ENCODE data around the gene GID8.

The GID8 gene

GRCh38 chr20:62900692-62901584 is 37.0 kb upstream of the GID8 start:
- CTCF ChIA-PET: interaction anchor here (0.6 to 8.9 kb wide), 14 partner anchors 8 to 110 kb away, joined by 3 to 189 read pairs (median 10); partner anchors contain the start of genes DIDO1 and GID8
- no peak overlapping the region for H3K4me3 ChIP-seq (ENCODE audit: low read depth, low read length)
- DNase-seq (ENCODE audit: low read depth, low spot score): no peak
- POLR2A ChIA-PET: interaction anchor here (0.7 kb wide), 1 partner anchor 20 kb away, joined by 4 read pairs; no protein-coding TSS in a partner anchor
- TF ChIP-seq CTCF (IDR thresholded peaks at IDR 0.05; ENCODE audit: insufficient read depth, low read length, missing control alignments): no peak

- POLR2A ChIA-PET: no interaction called here
- no peak for DNase-seq (ENCODE audit: low read depth, low spot score)
- no peak for TF ChIP-seq CTCF (IDR thresholded peaks at IDR 0.05; ENCODE audit: insufficient read depth, low read length, missing control alignments)
- no peak overlapping the region for H3K4me3 ChIP-seq (ENCODE audit: low read depth, low read length)
- CTCF ChIA-PET: interaction anchor here (0.6 to 8.9 kb wide), 12 partner anchors 7 to 109 kb away, joined by 3 to 189 read pairs (median 20); partner anchors contain the start of genes DIDO1 and GID8
Measured at GRCh38 chr20:62901891-62902290, 36.1 kb upstream of the GID8 start.

GRCh38 chr20:62902926-62903615 is 34.9 kb upstream of the GID8 start:
- no peak for TF ChIP-seq CTCF (IDR thresholded peaks at IDR 0.05; ENCODE audit: insufficient read depth, low read length, missing control alignments)
- DNase-seq (ENCODE audit: low read depth, low spot score): no peak
- ChIA-PET POLR2A (interaction anchor here (0.7 to 1.1 kb wide), 3 partner anchors 16 to 35 kb away, joined by 3 to 4 read pairs (median 3); partner anchors contain the start of gene GID8), CTCF (interaction anchor here (0.7 to 8.9 kb wide), 13 partner anchors 14 to 403 kb away, joined by 3 to 189 read pairs (median 7); partner anchors contain the start of genes DIDO1 and GID8)
- H3K4me3 ChIP-seq (ENCODE audit: low read depth, low read length): no peak overlapping the region

GRCh38 chr20:62905536-62906117 is 32.3 kb upstream of the GID8 start:
- H3K4me3 ChIP-seq (ENCODE audit: low read depth, low read length): no peak overlapping the region
- no peak for DNase-seq (ENCODE audit: low read depth, low spot score)
- ChIA-PET POLR2A (no interaction called here), CTCF (interaction anchor here (0.9 to 1.0 kb wide), 2 partner anchors 13 to 97 kb away, joined by 3 read pairs; no protein-coding TSS in a partner anchor)
- TF ChIP-seq CTCF (IDR thresholded peaks at IDR 0.05; ENCODE audit: insufficient read depth, low read length, missing control alignments): no peak

- no peak overlapping the region for H3K4me3 ChIP-seq (ENCODE audit: low read depth, low read length)
- no peak for DNase-seq (ENCODE audit: low read depth, low spot score)
- ChIA-PET CTCF (interaction anchor here (0.8 to 3.9 kb wide), 5 partner anchors 11 to 98 kb away, joined by 3 to 31 read pairs (median 3); no protein-coding TSS in a partner anchor), POLR2A (no interaction called here)
- no peak for TF ChIP-seq CTCF (IDR thresholded peaks at IDR 0.05; ENCODE audit: insufficient read depth, low read length, missing control alignments)
Measured at GRCh38 chr20:62906209-62906608, 31.7 kb upstream of the GID8 start.
